Progenitor cell of endocrine pancreas (in vitro differentiated cells): ENCODE measurements around the gene RGP1. TPM values are rescaled to one million over a fixed set of nuclear protein-coding genes. Genes with fewer than 3 reads are reported as not detected.

Experiments
- microRNA-seq: library from miRNA; unstranded; fragments of <30 nt; microRNA quantifications from one replicate; pipeline ENCODE4 v1.1.0, GENCODE V29; 2020; ENCODE audit warnings: borderline number of aligned reads; ENCODE audit not compliant: unreplicated experiment
- total RNA-seq: library from RNA; stranded (reverse); gene quantifications from 2 replicates; pipeline ENCODE4 v1.2.1, GENCODE V29; 2021

Gene RGP1
- total RNA-seq, 1 donor from 2014 or later: 40.0 TPM

Small RNA genes lying within 50 kb of the gene (microRNA-seq; reads per million reads assigned to microRNA genes)
- 2.4 reads per million for gene MIR6852
- not detected for gene MIR6853

Other genes with a start within 250 kb of the RGP1 start
- 62.3 and 63.2 TPM in 2 replicates for gene TESK1, start 144.0 kb upstream of the RGP1 start, total RNA-seq
- gene CD72, start 130.9 kb upstream of the RGP1 start, total RNA-seq: 3.1 and 4.2 TPM in 2 replicates
- gene SIT1, start 98.4 kb upstream of the RGP1 start, total RNA-seq: not detected in 2 replicates
- gene RMRP, start 91.3 kb upstream of the RGP1 start, total RNA-seq: 15,251 and 16,487 TPM in 2 replicates
- gene CCDC107, start 91.0 kb upstream of the RGP1 start, total RNA-seq: 17.2 and 18.8 TPM in 2 replicates
- 9.1 and 10.4 TPM in 2 replicates for gene ARHGEF39, start 84.1 kb upstream of the RGP1 start, total RNA-seq
- 0.31 and 0.49 TPM in 2 replicates for gene CA9, start 75.4 kb upstream of the RGP1 start, total RNA-seq
- gene TPM2, start 59.4 kb upstream of the RGP1 start, total RNA-seq: 24.3 and 32.4 TPM in 2 replicates
- 136 and 141 TPM in 2 replicates for gene TLN1, start 17.1 kb upstream of the RGP1 start, total RNA-seq
- gene CREB3, start 16.6 kb upstream of the RGP1 start, total RNA-seq: 31.5 and 33.2 TPM in 2 replicates
- gene GBA2, start 59 bp upstream of the RGP1 start, total RNA-seq: 130 and 138 TPM in 2 replicates
- gene MSMP, start 5.0 kb downstream of the RGP1 start, total RNA-seq: not detected in 2 replicates
- 17.0 and 23.4 TPM in 2 replicates for gene NPR2, start 42.3 kb downstream of the RGP1 start, total RNA-seq
- 2.9 and 3.2 TPM in 2 replicates for gene SPAG8, start 63.0 kb downstream of the RGP1 start, total RNA-seq
- gene HINT2, start 65.8 kb downstream of the RGP1 start, total RNA-seq: 37.7 and 41.5 TPM in 2 replicates
- gene FAM221B, start 79.4 kb downstream of the RGP1 start, total RNA-seq: not detected in 2 replicates
- gene TMEM8B, start 79.9 kb downstream of the RGP1 start, total RNA-seq: 24.1 and 25.4 TPM in 2 replicates
- gene OR13J1, start 121.1 kb downstream of the RGP1 start, total RNA-seq: not detected in 2 replicates
- gene HRCT1, start 156.9 kb downstream of the RGP1 start, total RNA-seq: not detected in 2 replicates
- gene SPAAR, start 160.2 kb downstream of the RGP1 start, total RNA-seq: not detected in 2 replicates
- gene OR2S2, start 208.9 kb downstream of the RGP1 start, total RNA-seq: not detected in 2 replicates